Epithelial cell of esophagus (primary cell): ENCODE measurements around the gene ARHGEF17.

Experiments used
- DNase-seq: peaks from one replicate; pipeline ENCODE4 v3.0.0; 2010; ENCODE audit warnings: low read depth
- H3K4me3 ChIP-seq: 2 replicates; pipeline ENCODE4 v1.5.1; 2011; ENCODE audit warnings: mild to moderate bottlenecking, low read length, control low read depth
- TF ChIP-seq, protein P1 (sequence below): IDR thresholded peaks from 2 replicates; pipeline ENCODE4 v1.5.1; 2011; ENCODE audit warnings: low read depth, mild to moderate bottlenecking, low read length, control low read depth, inconsistent platforms; ENCODE audit not compliant: insufficient read depth; ENCODE audit errors: missing control alignments

Gene ARHGEF17

DNA sequence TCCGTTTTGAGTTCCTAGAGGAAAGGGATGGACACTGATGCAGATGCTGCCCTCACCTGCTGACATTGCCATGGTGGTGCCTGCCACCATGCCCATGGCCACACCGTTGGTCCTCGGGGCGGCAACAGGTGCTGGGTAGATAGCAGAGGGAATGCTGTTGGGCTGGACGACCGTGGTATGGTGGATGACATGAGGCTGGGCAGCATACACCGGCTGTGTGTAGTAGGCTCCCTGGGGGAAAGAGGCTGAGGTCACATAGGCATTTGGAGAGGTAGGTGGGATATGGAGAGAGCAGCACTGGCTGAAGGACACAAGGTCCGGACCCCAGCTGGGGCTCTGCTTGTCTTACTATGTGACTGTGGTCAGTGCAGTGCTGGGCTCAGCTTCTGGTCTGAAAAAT, 101.4 kb downstream of the ARHGEF17 start:
- no peak for DNase-seq
- H3K4me3 ChIP-seq: no peak overlapping the region
- TF ChIP-seq, protein P1, sequence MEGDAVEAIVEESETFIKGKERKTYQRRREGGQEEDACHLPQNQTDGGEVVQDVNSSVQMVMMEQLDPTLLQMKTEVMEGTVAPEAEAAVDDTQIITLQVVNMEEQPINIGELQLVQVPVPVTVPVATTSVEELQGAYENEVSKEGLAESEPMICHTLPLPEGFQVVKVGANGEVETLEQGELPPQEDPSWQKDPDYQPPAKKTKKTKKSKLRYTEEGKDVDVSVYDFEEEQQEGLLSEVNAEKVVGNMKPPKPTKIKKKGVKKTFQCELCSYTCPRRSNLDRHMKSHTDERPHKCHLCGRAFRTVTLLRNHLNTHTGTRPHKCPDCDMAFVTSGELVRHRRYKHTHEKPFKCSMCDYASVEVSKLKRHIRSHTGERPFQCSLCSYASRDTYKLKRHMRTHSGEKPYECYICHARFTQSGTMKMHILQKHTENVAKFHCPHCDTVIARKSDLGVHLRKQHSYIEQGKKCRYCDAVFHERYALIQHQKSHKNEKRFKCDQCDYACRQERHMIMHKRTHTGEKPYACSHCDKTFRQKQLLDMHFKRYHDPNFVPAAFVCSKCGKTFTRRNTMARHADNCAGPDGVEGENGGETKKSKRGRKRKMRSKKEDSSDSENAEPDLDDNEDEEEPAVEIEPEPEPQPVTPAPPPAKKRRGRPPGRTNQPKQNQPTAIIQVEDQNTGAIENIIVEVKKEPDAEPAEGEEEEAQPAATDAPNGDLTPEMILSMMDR: no peak

- H3K4me3 ChIP-seq: no peak overlapping the region
- no peak for DNase-seq
- TF ChIP-seq, protein P1: no peak
Observed at GRCh38 chr11:73410627-73411026, 102.6 kb downstream of the ARHGEF17 start.

DNA sequence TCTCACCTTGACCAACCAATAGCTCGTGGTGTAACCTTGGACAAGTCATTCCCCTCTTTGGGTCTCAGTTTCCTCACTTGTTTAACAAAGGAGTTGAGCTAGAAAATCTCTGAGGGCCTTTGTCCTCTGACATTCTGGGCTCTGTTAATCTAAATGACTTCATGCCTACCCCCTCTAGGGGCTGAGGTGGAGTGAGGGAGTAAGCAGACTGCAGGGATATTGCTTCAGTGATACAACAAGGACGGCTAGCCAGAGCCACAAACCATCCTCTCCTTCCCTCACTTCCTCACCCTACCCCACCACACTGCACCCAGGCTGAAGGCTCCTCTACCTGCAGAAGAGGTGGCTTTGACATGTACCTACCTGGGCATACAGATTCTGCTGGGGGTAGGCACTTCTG, 103.0 kb downstream of the ARHGEF17 start:
- DNase-seq: no peak
- TF ChIP-seq, protein P1: no peak
- H3K4me3 ChIP-seq: no peak overlapping the region

- TF ChIP-seq, protein P1: no peak
- H3K4me3 ChIP-seq: no peak overlapping the region
- peak; percentile 58 for DNase-seq
Observed at GRCh38 chr11:73412308-73412707, 104.2 kb downstream of the ARHGEF17 start.

DNA sequence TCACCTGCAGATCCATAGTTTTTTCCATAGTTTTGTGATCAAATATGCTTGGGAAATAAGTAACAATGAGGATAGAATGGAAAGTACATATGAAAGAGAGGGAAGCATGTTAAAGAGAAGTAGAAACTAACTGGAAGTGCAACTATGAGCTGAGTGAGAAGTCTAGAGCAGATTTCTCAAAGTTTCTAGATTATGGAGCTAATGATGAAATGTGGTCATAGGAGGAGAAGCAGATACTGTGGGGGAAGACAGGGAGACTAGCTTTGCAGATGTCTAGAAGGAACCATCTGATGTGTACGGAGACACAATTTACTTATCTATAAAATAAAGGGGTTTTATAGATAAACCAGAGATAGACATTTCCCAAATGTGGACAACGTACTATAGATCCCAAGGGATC, 105.2 kb downstream of the ARHGEF17 start:
- H3K4me3 ChIP-seq: no peak overlapping the region
- TF ChIP-seq, protein P1: no peak
- no peak for DNase-seq

DNA sequence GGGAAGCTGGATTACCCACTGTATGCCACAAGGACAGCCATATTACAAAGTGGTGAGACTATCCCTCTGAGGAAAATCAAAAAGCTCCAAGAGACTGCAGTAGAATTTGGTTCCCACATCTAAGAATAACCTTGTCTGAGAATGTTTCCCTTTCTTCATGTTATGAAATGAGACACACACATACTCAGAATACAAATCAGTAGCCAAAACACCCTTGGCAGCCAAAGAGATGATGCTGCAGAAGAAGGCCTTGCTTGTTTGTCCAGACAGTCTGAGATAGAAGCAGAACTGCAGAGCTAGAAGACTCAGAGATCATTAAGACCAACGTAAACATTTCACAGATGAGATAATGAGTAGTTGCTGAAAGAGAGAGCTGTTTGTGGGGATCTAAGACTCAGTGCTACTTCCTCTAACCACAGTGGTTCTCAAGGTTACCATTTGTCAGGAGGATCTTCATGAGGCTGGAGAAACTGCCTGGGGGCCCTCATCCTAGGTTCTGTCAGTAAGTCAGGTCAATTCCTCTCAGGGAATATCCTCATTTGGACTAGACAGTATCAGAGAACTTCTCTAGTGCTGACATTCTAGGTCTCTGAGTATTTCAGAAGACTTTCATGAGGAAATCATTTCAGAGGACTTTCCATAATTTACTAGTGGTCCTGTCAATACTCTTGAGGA, 107.0 kb downstream of the ARHGEF17 start:
- TF ChIP-seq, protein P1: no peak
- no peak for DNase-seq
- no peak overlapping the region for H3K4me3 ChIP-seq
